Lower leg skin (tissue), 4 donors: ENCODE results near the gene SAV1. TPM values are rescaled to one million over a fixed set of nuclear protein-coding genes. Genes with fewer than 3 reads are reported as not detected.
"Not testable (repeated sequence)": the region's sequence is repeated elsewhere in the genome, so short reads cannot be mapped to it uniquely, and the experiment has no call there.

Experiments used
- DNase-seq, 2 donors: peaks; one replicate each; pipeline ENCODE4 v3.0.0-alpha.2; 2019; ENCODE audit warnings: low spot score in 2 of 2
- H3K4me3 ChIP-seq: fragments of 200-600 bp; sonication (generic); 2 replicates; pipeline ENCODE4 v1.5.1; 2017; ENCODE audit warnings: mild to moderate bottlenecking, low read depth; ENCODE audit not compliant: poor library complexity, severe bottlenecking
- POLR2A ChIP-seq, 2 donors: fragments of 450-650 bp; IDR thresholded peaks; one replicate each; pipeline ENCODE4 v1.6.1; 2016 to 2017; ENCODE audit warnings: antibody characterized with exemption in 2 of 2, mild to moderate bottlenecking in 1 of 2, moderate library complexity in 1 of 2
- WGBS, 2 donors: methylation state at CpG; one replicate each; pipeline ENCODE4 v1.1.5; 2018; 5-methylcytosine and 5-hydroxymethylcytosine counted together
- intact Hi-C: fragments of 100-400 bp; cut with DNase I; formaldehyde crosslinking; loops from one replicate; pipeline ENCODE4 v1.15.0; 2023; ENCODE audit warnings: low total_unique reads
- total RNA-seq, 4 donors: library from RNA; depleted of rRNA; stranded (reverse); fragments of >200 nt; gene quantifications; one replicate each; pipeline ENCODE4 v1.1.0, GENCODE V29; 2016
- TF ChIP-seq, protein P1 (sequence below), 3 donors: fragments of 450-650 bp; IDR thresholded peaks; one replicate each; pipeline ENCODE4 v1.5.1; 2016; ENCODE audit warnings: antibody characterized with exemption in 3 of 3, mild to moderate bottlenecking in 3 of 3, moderate library complexity in 2 of 3

The SAV1 gene
- total RNA-seq, 4 donors from 2014 or later: 22.8 to 30.0 (median 28.3) TPM

DNA sequence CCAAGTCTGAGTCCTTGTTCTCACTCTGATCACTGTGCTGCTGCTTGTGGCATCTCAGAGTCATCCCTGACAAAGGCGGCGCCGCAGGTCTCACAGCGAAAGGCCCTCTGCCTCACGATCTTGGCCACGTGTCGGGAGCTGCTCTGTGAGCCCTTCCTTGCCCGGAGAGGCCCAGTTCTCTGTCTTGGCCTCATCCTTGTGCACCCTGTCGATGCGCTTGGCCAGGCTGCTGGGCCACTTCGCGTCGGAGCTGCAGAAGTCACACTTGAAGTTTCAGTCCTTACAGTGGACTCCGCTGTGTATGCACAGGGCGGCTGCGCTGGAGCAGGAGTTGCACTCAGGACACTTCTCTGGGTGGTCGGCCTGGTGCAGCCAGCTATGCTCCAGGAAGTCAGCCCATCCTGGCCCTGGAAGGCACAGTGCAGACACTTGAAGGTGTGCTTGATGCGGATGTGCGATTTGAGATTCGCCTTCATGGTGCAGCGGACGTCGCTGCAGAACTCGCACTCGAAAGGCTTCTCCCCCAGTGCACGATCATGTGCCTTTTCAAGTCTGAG lies 36.4 kb upstream of the SAV1 start:
- DNase-seq: no peak
- intact Hi-C loops: no loop called here
- 93 to 94% methylated on average over 25 to 26 of the region's 26 CpGs for WGBS, 2 donors
- H3K4me3 ChIP-seq: no peak overlapping the region
- TF ChIP-seq, protein P1, sequence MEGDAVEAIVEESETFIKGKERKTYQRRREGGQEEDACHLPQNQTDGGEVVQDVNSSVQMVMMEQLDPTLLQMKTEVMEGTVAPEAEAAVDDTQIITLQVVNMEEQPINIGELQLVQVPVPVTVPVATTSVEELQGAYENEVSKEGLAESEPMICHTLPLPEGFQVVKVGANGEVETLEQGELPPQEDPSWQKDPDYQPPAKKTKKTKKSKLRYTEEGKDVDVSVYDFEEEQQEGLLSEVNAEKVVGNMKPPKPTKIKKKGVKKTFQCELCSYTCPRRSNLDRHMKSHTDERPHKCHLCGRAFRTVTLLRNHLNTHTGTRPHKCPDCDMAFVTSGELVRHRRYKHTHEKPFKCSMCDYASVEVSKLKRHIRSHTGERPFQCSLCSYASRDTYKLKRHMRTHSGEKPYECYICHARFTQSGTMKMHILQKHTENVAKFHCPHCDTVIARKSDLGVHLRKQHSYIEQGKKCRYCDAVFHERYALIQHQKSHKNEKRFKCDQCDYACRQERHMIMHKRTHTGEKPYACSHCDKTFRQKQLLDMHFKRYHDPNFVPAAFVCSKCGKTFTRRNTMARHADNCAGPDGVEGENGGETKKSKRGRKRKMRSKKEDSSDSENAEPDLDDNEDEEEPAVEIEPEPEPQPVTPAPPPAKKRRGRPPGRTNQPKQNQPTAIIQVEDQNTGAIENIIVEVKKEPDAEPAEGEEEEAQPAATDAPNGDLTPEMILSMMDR (IDR thresholded peaks at IDR 0.05): no peak
- no peak for TF ChIP-seq POLR2A (IDR thresholded peaks at IDR 0.05)

GRCh38 chr14:50697659-50698290 lies 29.7 kb upstream of the SAV1 start:
- H3K4me3 ChIP-seq: no peak overlapping the region
- no peak for TF ChIP-seq POLR2A (IDR thresholded peaks at IDR 0.05)
- TF ChIP-seq, protein P1 (IDR thresholded peaks at IDR 0.05): no peak
- intact Hi-C loops: no loop called here
- 56 to 60% methylated on average over 4 of the region's 4 CpGs for WGBS, 2 donors
- no peak for DNase-seq

DNA sequence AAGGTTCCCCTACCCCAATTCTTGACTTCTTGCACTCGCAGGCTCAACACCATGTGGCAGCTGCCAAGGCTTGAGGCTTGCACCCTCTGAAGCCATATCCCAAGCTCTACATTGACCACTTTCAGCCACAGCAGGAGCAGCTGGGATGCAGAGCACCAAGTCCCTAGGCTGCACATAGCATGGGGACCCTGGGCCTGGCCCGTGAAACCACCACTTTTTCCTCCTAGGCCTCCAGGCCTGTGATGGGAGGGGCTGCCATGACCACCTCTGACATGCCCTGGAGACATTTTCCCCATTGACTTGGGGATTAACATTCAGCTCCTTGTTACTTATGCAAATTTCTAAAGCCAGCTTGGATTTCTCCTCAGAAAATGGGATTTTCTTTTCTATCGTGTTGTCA lies 26.2 kb upstream of the SAV1 start:
- H3K4me3 ChIP-seq, intact Hi-C loops, DNase-seq: not testable (repeated sequence)
- 94 to 95% methylated on average over 3 of the region's 3 CpGs for WGBS, 2 donors

DNA sequence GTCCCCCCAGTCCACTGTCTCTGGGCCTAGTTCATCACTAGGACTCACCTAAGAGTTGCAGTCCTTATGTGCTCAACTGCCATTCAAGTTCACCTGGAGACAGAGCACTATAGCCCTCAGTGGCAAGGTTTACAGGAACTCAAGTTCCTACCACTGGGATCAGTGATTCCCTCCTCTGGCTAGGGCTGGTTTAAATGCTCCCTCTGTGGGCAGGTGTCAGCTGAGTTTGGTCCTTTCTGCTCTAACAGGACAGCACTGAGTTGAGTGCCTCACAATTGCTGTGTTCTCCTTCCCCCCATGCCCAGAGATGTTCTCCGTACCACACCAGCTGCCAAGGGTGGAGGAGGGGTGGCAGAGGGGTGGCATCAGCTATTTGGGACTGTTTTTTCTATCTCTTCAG lies 20.8 kb upstream of the SAV1 start:
- TF ChIP-seq POLR2A (IDR thresholded peaks at IDR 0.05): no peak
- TF ChIP-seq, protein P1 (IDR thresholded peaks at IDR 0.05): no peak
- intact Hi-C loops: no loop called here
- no peak for DNase-seq
- 93 to 100% methylated on average over 1 of the region's 1 CpG for WGBS, 2 donors
- no peak overlapping the region for H3K4me3 ChIP-seq

- intact Hi-C loops: no loop called here
- no peak overlapping the region for H3K4me3 ChIP-seq
- no peak for TF ChIP-seq POLR2A (IDR thresholded peaks at IDR 0.05)
- TF ChIP-seq, protein P1 (IDR thresholded peaks at IDR 0.05): no peak
- no peak for DNase-seq
Observed at GRCh38 chr14:50679674-50680073, 11.6 kb upstream of the SAV1 start.

DNA sequence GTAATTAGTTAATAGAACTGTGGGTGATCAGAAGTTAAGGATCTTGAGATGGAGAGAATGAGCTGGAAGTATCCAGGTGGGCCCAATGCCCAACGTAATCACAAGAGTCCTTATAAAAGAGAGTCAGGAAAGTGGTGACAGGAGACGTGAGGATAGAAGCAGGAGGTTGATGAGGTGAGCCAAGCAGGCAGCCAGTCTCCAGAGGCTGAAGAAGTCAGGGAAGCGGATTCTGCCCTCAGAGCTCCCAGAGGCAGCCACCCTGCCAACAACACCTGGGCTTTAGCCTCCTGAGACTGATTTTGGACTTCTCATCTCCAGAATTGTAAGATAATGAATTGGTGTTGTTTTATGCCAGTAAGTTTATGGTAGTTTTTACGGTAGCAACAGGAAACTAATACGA lies 10.1 kb upstream of the SAV1 start:
- intact Hi-C loops: no loop called here
- H3K4me3 ChIP-seq: no peak overlapping the region
- 64 to 69% methylated on average over 5 of the region's 5 CpGs for WGBS, 2 donors

More for the DNA sequence above, 10.1 kb upstream of the SAV1 start:
- TF ChIP-seq POLR2A (IDR thresholded peaks at IDR 0.05): no peak
- TF ChIP-seq, protein P1 (IDR thresholded peaks at IDR 0.05): no peak
- no peak for DNase-seq
